Colonic mucosa (tissue), 4 donors: ENCODE data around the gene YAP1. TPM values are rescaled to one million over a fixed set of nuclear protein-coding genes. Genes with fewer than 3 reads are reported as not detected.

Experiments used
- DNase-seq: peaks from one replicate; pipeline ENCODE4 v3.0.0-alpha.2; 2020
- H3K27ac ChIP-seq: fragments of 200-600 bp; one replicate; pipeline ENCODE4 v1.8.0; 2021
- H3K27me3 ChIP-seq: fragments of 200-600 bp; one replicate; pipeline ENCODE4 v1.8.0; 2021
- H3K36me3 ChIP-seq: fragments of 200-600 bp; one replicate; pipeline ENCODE4 v1.8.0; 2021
- H3K4me1 ChIP-seq: fragments of 200-600 bp; one replicate; pipeline ENCODE4 v1.8.0; 2021; ENCODE audit warnings: mild to moderate bottlenecking
- H3K4me3 ChIP-seq: fragments of 200-600 bp; one replicate; pipeline ENCODE4 v1.8.0; 2021
- H3K9ac ChIP-seq, 2 donors: one replicate each; pipeline ENCODE4 v1.7.0; 2013; ENCODE audit warnings: control low read depth in 2 of 2, low read depth in 2 of 2, low read length in 2 of 2
- H3K9me3 ChIP-seq: fragments of 200-600 bp; one replicate; pipeline ENCODE4 v1.8.0; 2021
- CTCF ChIP-seq: fragments of 200-600 bp; IDR thresholded peaks from one replicate; pipeline ENCODE4 v1.8.0; 2022; ENCODE audit warnings: antibody characterized with exemption, mild to moderate bottlenecking
- intact Hi-C: fragments of 100-400 bp; cut with DNase I; formaldehyde crosslinking; loops from one replicate; pipeline ENCODE4 v1.14.1; 2022
- total RNA-seq, 2 donors: library from RNA; stranded (reverse); fragmentation: NEBNext Ultra II Directional in 1 of 2; extraction: Animal tissue kit (Norgen Biotek cat#: 25700) in 1 of 2; gene quantifications; one replicate each; pipeline ENCODE4 v1.2.1, GENCODE V29; 2021
- donor health status: healthy.
- donor health status: DM: no; HTN: no; CAD: no.
- donor health status: DM: no; HTN: no; CAD: no.

Gene YAP1
- total RNA-seq, 2 donors from 2014 or later = 43.9 to 71.7 TPM

GRCh38 chr11:102186551-102187191 is 76.4 kb downstream of the YAP1 start:
- no peak overlapping the region for H3K27ac ChIP-seq
- no peak for DNase-seq

GRCh38 chr11:102187416-102188151 is 77.3 kb downstream of the YAP1 start:
- Histone ChIP-seq H3K27me3 (no peaks in the 10 kb centered on the region), H3K4me3 (no peak overlapping the region), H3K9me3 (no peaks in the 10 kb centered on the region), H3K9ac (no peak overlapping the region), H3K4me1 (no peaks in the 10 kb centered on the region), H3K36me3 (no peaks in the 10 kb centered on the region), H3K27ac (no peak overlapping the region)
- no peak for DNase-seq
- intact Hi-C loops = no loop called here
- TF ChIP-seq CTCF = no peak

More at GRCh38 chr11:102186551-102187191, 76.4 kb downstream of the YAP1 start:
- Histone ChIP-seq H3K36me3 (no peaks in the 10 kb centered on the region), H3K4me1 (no peaks in the 10 kb centered on the region), H3K27me3 (no peaks in the 10 kb centered on the region), H3K4me3 (no peak overlapping the region), H3K9ac (no peak overlapping the region), H3K9me3 (no peaks in the 10 kb centered on the region)
- intact Hi-C loops = no loop called here
- TF ChIP-seq CTCF = no peak

GRCh38 chr11:102188488-102188887 is 78.2 kb downstream of the YAP1 start:
- TF ChIP-seq CTCF = no peak
- H3K27me3 ChIP-seq = no peaks in the 10 kb centered on the region
- no peak overlapping the region for H3K4me3 ChIP-seq
- no peak overlapping the region for H3K9ac ChIP-seq
- DNase-seq = no peak
- no peak overlapping the region for H3K27ac ChIP-seq
- H3K4me1 ChIP-seq = no peaks in the 10 kb centered on the region
- intact Hi-C loops = no loop called here
- no peaks in the 10 kb centered on the region for H3K9me3 ChIP-seq
- no peaks in the 10 kb centered on the region for H3K36me3 ChIP-seq

GRCh38 chr11:102191832-102192231 is 81.6 kb downstream of the YAP1 start:
- no peaks in the 10 kb centered on the region for H3K36me3 ChIP-seq
- no peak for TF ChIP-seq CTCF
- no peaks in the 10 kb centered on the region for H3K4me1 ChIP-seq
- no peak overlapping the region for H3K4me3 ChIP-seq
- intact Hi-C loops = no loop called here
- no peak overlapping the region for H3K27ac ChIP-seq
- DNase-seq = no peak
- H3K9me3 ChIP-seq = no peaks in the 10 kb centered on the region
- no peaks in the 10 kb centered on the region for H3K27me3 ChIP-seq
- no peak overlapping the region for H3K9ac ChIP-seq

- Histone ChIP-seq H3K27ac (no peak overlapping the region), H3K27me3 (no peaks in the 10 kb centered on the region), H3K4me3 (no peak overlapping the region), H3K9ac (no peak overlapping the region), H3K4me1 (no peaks in the 10 kb centered on the region), H3K36me3 (no peaks in the 10 kb centered on the region), H3K9me3 (no peaks in the 10 kb centered on the region)
- no peak for TF ChIP-seq CTCF
- no peak for DNase-seq
- intact Hi-C loops = no loop called here
Measured at GRCh38 chr11:102192349-102193066, 82.3 kb downstream of the YAP1 start.
